K562 (cell line): ENCODE data around the gene LRRC8E. TPM values are rescaled to one million over a fixed set of nuclear protein-coding genes. Genes with fewer than 3 reads are reported as not detected.

Experiments
- ATAC-seq: fragments of 200-7000 bp; cut with Tn5 transposase; 3 replicates; pipeline ENCODE4 v1.9.1; 2020; ENCODE audit warnings: moderate library complexity
- BruUV-seq: library from RNA; stranded (reverse); fragments of 400-500 nt; replicated peaks from 2 replicates; lab custom pipeline; 2021; lab: Mats Ljungman, UMichigan
- CTCF ChIA-PET: fragments of 300-600 bp; formaldehyde crosslinking; extraction: SDS; loops from one replicate; lab custom pipeline; 2021; ENCODE audit warnings: low intra/inter-chr PET ratio; lab: Yijun Ruan, JAX
- POLR2A ChIA-PET: fragments of 300-600, 350-650 bp; sonication (Branson Sonifier 250); formaldehyde crosslinking; extraction: SDS; loops from one replicate; lab custom pipeline; 2021; ENCODE audit warnings: antibody characterized with exemption, inconsistent platforms; lab: Yijun Ruan, JAX
- DNase-seq, 4 experiments: peaks; one replicate each; pipeline versions ENCODE4 v3.0.0 to v3.0.0-alpha.2; 2011 to 2018; ENCODE audit warnings: low spot score in 3 of 4, mixed read lengths in 3 of 4; ENCODE audit errors: extremely low read depth in 1 of 4
- FAIRE-seq: peaks from 2 replicates; lab custom pipeline; 2011; peaks lifted over from hg19 to GRCh38; lab: Jason Lieb, UNC
- H2AFZ ChIP-seq: 2 replicates; pipeline ENCODE4 v1.6.0; 2011; ENCODE audit warnings: low read depth, low read length, control low read depth, inconsistent platforms
- H3K27ac ChIP-seq: fragments of 200-600 bp; 3 replicates; pipeline ENCODE4 v1.8.0; 2011; ENCODE audit warnings: low read depth, mild to moderate bottlenecking, control low read depth, inconsistent platforms, low read length, moderate library complexity, mixed read lengths; ENCODE audit errors: extremely low read depth
- H3K27me3 ChIP-seq, 2 experiments: fragments of 300-600 bp in 1 of 2; 2 replicates in 1 of 2; 3 replicates in 1 of 2; pipeline versions ENCODE4 v1.6.0 to v1.8.0; 2011; ENCODE audit warnings: inconsistent platforms in 2 of 2, low read length in 2 of 2, mild to moderate bottlenecking in 1 of 2, mixed read lengths in 1 of 2, moderate library complexity in 1 of 2; ENCODE audit not compliant: control insufficient read depth in 2 of 2, insufficient read depth in 2 of 2
- H3K36me3 ChIP-seq: fragments of 300-600 bp; 3 replicates; pipeline ENCODE4 v1.8.0; 2011; ENCODE audit warnings: mild to moderate bottlenecking, low read length, inconsistent platforms; ENCODE audit not compliant: control insufficient read depth, insufficient read depth
- H3K4me1 ChIP-seq, 2 experiments: fragments of 200-600 bp in 1 of 2; replicated peaks in 1 of 2; 2 replicates in 1 of 2; 3 replicates in 1 of 2; pipeline versions ENCODE4 v1.5.1 to v1.8.0; 2011; ENCODE audit warnings: inconsistent platforms in 2 of 2, low read length in 2 of 2, mild to moderate bottlenecking in 1 of 2, mixed read lengths in 1 of 2, moderate library complexity in 1 of 2; ENCODE audit not compliant: control insufficient read depth in 2 of 2, insufficient read depth in 2 of 2
- H3K4me2 ChIP-seq: 2 replicates; pipeline ENCODE4 v1.6.1; 2011; ENCODE audit warnings: low read length, control low read depth, inconsistent platforms, mixed read lengths; ENCODE audit not compliant: insufficient read depth
- H3K4me3 ChIP-seq: fragments of 200-600 bp; sonication (generic), shearing (Covaris generic); 2 replicates; pipeline ENCODE4 v1.5.1; 2016; ENCODE audit warnings: control low read depth, inconsistent platforms
- H3K79me2 ChIP-seq: fragments of 200-600 bp; 3 replicates; pipeline ENCODE4 v1.8.0; 2011; ENCODE audit warnings: low read length, inconsistent platforms; ENCODE audit not compliant: control insufficient read depth, insufficient read depth
- H3K9ac ChIP-seq, 2 experiments: 2 replicates each; pipeline versions ENCODE4 v1.6.0 to v1.6.1; 2011; ENCODE audit warnings: low read depth in 2 of 2, low read length in 2 of 2, control low read depth in 1 of 2, inconsistent platforms in 1 of 2, mild to moderate bottlenecking in 1 of 2, mixed read lengths in 1 of 2; ENCODE audit not compliant: insufficient read depth in 1 of 2
- H3K9me1 ChIP-seq: one replicate; pipeline ENCODE4 v1.6.0; 2011; ENCODE audit warnings: inconsistent platforms, mild to moderate bottlenecking, low read length, moderate library complexity; ENCODE audit not compliant: control insufficient read depth, insufficient read depth
- H3K9me3 ChIP-seq: replicated peaks from 2 replicates; pipeline ENCODE4 v1.5.1; 2011; ENCODE audit warnings: low read depth, low read length, inconsistent platforms; ENCODE audit not compliant: control insufficient read depth, insufficient read depth
- H4K20me1 ChIP-seq: replicated peaks from 2 replicates; pipeline ENCODE4 v1.6.1; 2011; ENCODE audit warnings: low read length, inconsistent platforms, mixed read lengths; ENCODE audit not compliant: control insufficient read depth, insufficient read depth
- BRD4 ChIP-seq: fragments of 200-600 bp; sonication (generic); IDR thresholded peaks from 2 replicates; pipeline ENCODE4 v1.6.1; 2017; ENCODE audit warnings: inconsistent platforms
- BRD9 ChIP-seq: fragments of 450-650 bp; IDR thresholded peaks from 2 replicates; pipeline ENCODE4 v1.6.1; 2018; ENCODE audit warnings: low read depth; ENCODE audit not compliant: partially characterized antibody
- DNMT1 ChIP-seq: fragments of 450-650 bp; IDR thresholded peaks from 2 replicates; pipeline ENCODE4 v1.6.1; 2016; ENCODE audit warnings: antibody characterized with exemption, mild to moderate bottlenecking
- ESRRB ChIP-seq: fragments of 250-450 bp; sonication (Bioruptor Pico); IDR thresholded peaks from 2 replicates; pipeline ENCODE4 v1.5.0; 2020; ENCODE audit warnings: mild to moderate bottlenecking, moderate library complexity, borderline replicate concordance
- L3MBTL2 ChIP-seq: fragments of 450-650 bp; IDR thresholded peaks from 2 replicates; pipeline ENCODE4 v1.6.1; 2016; ENCODE audit warnings: mild to moderate bottlenecking, moderate library complexity
- PRPF4 ChIP-seq: fragments of 200-400 bp; formaldehyde crosslinking; IDR thresholded peaks from one replicate; pipeline ENCODE4 v1.6.1; 2017; ENCODE audit warnings: low read length, low read depth, mild to moderate bottlenecking; ENCODE audit not compliant: insufficient read depth, poor library complexity, severe bottlenecking
- PTBP1 ChIP-seq: fragments of 200-400 bp; formaldehyde crosslinking; IDR thresholded peaks from 2 replicates; pipeline ENCODE4 v1.6.1; 2017; ENCODE audit warnings: low read depth, low read length
- PYGO2 ChIP-seq: fragments of 450-650 bp; IDR thresholded peaks from 2 replicates; pipeline ENCODE4 v1.6.1; 2016; ENCODE audit warnings: mild to moderate bottlenecking, missing genetic modification characterization, moderate library complexity, missing compliant biosample characterization
- SLC30A9 ChIP-seq: fragments of 250-450 bp; sonication (Bioruptor Pico); IDR thresholded peaks from 2 replicates; pipeline ENCODE4 v1.8.0; 2022; ENCODE audit warnings: mild to moderate bottlenecking, moderate library complexity
- SMARCB1 ChIP-seq: IDR thresholded peaks from 2 replicates; pipeline ENCODE4 v1.6.1; 2011; ENCODE audit warnings: improper control_type of control experiment, low read depth; ENCODE audit not compliant: insufficient read length
- SP2 ChIP-seq: IDR thresholded peaks from 2 replicates; pipeline ENCODE4 v1.6.1; 2011; ENCODE audit warnings: mild to moderate bottlenecking, low read depth, low read length, moderate library complexity; ENCODE audit not compliant: poor library complexity, severe bottlenecking; ENCODE audit errors: extremely low read depth
- WGBS: fragments of 100-300 bp; shearing (Covaris generic); methylation state at CpG from one replicate; pipeline ENCODE4 v1.1.6; 2016; ENCODE audit warnings: low coverage, mixed read lengths; ENCODE audit not compliant: insufficient coverage; ENCODE audit errors: missing lambda C conversion rate; 5-methylcytosine and 5-hydroxymethylcytosine counted together
- in situ Hi-C: fragments of 300-500 bp; cut with MboI; formaldehyde crosslinking; loops from 4 replicates; pipeline ENCODE4 v1.15.0; 2018; ENCODE audit warnings: inconsistent platforms, mixed read lengths
- intact Hi-C: fragments of 100-400 bp; cut with micrococcal nuclease; formaldehyde crosslinking; loops from 2 replicates; pipeline ENCODE4 v1.14.2; 2022
- polyA plus RNA-seq, 8 experiments: library from polyadenylated mRNA; depleted of rRNA in 4 of 8; stranded (reverse) in 5 of 8; unstranded in 3 of 8; fragments of >200 nt; fragmentation: Nextera tagmentation in 2 of 8; fragmentation: Illumina TruSeq in 1 of 8; extraction: Ambion mirVana in 2 of 8; extraction: Trizol in 1 of 8; gene quantifications; 2 replicates each; pipeline versions ENCODE4 v1.2.1 to v1.2.3, GENCODE V29; 2011 to 2014; ENCODE audit warnings: inconsistent platforms in 1 of 8, missing spikeins in 1 of 8
- total RNA-seq, 7 experiments: library from RNA; depleted of rRNA in 6 of 7; stranded (reverse); fragments of >200 nt in 6 of 7; fragmentation: Illumina TruSeq in 2 of 7; extraction: Trizol in 2 of 7; gene quantifications; 2 replicates each; pipeline versions ENCODE4 v1.2.1 to v1.2.3, GENCODE V29; 2011 to 2021; ENCODE audit warnings: low replicate concordance in 1 of 7
- TF ChIP-seq, protein P1 (sequence below): sonication (generic); formaldehyde crosslinking; IDR thresholded peaks from 2 replicates; pipeline ENCODE4 v1.8.1; 2023; ENCODE audit warnings: mild to moderate bottlenecking, missing genetic modification reagents
- TF ChIP-seq, protein P2 (sequence below): fragments of 250-450 bp; sonication (Bioruptor Pico); IDR thresholded peaks from 2 replicates; pipeline ENCODE4 v1.4.0; 2020; ENCODE audit warnings: borderline replicate concordance
- TF ChIP-seq, protein P3 (sequence below): fragments of 450-650 bp; IDR thresholded peaks from 2 replicates; pipeline ENCODE4 v1.6.1; 2018; ENCODE audit warnings: mild to moderate bottlenecking, low read depth; ENCODE audit not compliant: partially characterized antibody

LRRC8E gene
- total and polyA plus RNA-seq, 9 of the 15 experiments (the other 6 are each of a cell fraction or from before 2014, with no cell fraction given), result 0.08 to 5.7 (median 3.5) TPM; not detected in 1

DNA sequence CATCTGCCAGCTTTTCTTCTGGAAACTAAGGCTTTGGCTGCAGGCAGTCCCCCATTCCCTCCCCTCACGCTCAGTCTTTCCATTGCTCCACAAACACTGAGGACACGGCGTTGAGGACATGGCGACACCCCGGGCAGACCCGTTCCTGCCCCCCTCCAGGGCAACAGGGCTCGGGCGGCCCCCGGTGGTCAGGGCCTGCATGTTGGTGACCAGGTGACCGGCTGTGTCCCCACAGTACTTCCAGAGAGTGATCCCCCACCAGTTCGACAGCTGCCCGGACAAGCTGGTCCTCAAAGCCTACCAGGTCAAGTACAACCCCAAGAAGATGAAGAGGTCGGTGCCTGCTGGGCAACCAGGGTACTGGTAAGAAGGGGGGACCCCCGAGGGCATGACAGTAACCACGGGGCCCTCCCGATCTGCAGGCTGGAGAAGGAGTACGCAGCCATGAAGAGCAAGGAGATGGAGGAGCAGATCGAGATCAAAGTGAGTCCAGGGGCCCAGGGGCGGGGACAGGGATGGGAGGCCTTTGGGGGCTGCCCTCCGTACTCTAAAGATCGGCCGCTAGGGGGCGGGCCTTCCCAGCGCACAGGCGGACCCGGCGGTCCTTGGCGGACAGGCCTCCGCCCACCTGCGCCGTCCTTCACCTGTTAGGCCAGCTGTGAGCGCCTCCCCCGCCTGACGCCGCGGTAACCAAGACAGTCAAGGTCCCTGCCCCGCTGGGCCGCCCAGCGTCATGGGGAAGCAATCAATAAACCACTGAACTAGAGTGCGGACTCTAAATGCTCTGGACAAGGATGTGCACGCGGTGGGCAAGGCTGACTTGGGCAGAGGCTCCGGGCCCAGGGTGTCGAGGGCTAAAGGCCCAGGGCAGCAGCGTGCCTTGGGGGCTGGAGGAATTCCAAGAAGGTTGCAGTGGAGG lies 35.2 kb upstream of the LRRC8E start:
- no peaks in the 10 kb centered on the region for H3K9me1 ChIP-seq
- peaks cover 13 to 74% of the 10 kb centered on the region in 2 experiments for H3K4me1 ChIP-seq
- FAIRE-seq (peak; percentile 86), ATAC-seq (peak; percentile 92), DNase-seq (peak; percentile 91 to 97 (median 94))
- peak overlapping the region; percentile 63 for H3K4me2 ChIP-seq
- H3K27ac ChIP-seq, result no peak overlapping the region
- ChIA-PET POLR2A (interaction anchor here (0.6 kb wide), 1 partner anchor 16 kb away, joined by 3 read pairs; no protein-coding TSS in a partner anchor), CTCF (interaction anchor here (0.7 to 1.2 kb wide), 8 partner anchors 16 to 400 kb away, joined by 3 to 5 read pairs (median 3); partner anchors contain the start of gene MAP2K7)
- no TSS peak for BruUV-seq
- no peaks in the 10 kb centered on the region for H3K79me2 ChIP-seq
- H4K20me1 ChIP-seq, result peaks cover 18% of the 10 kb centered on the region; the same call in 1 of the 2 replicates
- 6% methylated on average over 42 of the region's 45 CpGs for WGBS
- no peak overlapping the region for H3K4me3 ChIP-seq
- intact Hi-C loops, result loop anchor here (1.0 to 2.0 kb wide), 3 partner anchors 50 to 72 kb away; partner anchors contain the start of gene MAP2K7
- peaks cover 15 to 37% of the 10 kb centered on the region in 2 experiments; a peak in 4 of 5 replicates for H3K27me3 ChIP-seq
- H3K9ac ChIP-seq, result peak overlapping the region in 1 of 2 experiments; percentile 70; a peak in 2 of 4 replicates
- peak overlapping the region; percentile 15 for H2AFZ ChIP-seq
- in situ Hi-C loops, result loop anchor here (5.0 kb wide), 1 partner anchor 69 kb away; the partner anchor contains the start of gene SNAPC2
- H3K36me3 ChIP-seq, result no peaks in the 10 kb centered on the region
- no peaks in the 10 kb centered on the region for H3K9me3 ChIP-seq
- TF ChIP-seq BRD9 (no peak), SMARCB1 (no peak), L3MBTL2 (peak; percentile 49; the same call in 1 of the 2 replicates), ESRRB (CRISPR knock-in tag) (no peak), PTBP1 (no peak), PRPF4 (no peak), PYGO2 (tag) (no peak), BRD4 (no peak), SP2 (no peak), DNMT1 (no peak), SLC30A9 (no peak)
- TF ChIP-seq, protein P1, sequence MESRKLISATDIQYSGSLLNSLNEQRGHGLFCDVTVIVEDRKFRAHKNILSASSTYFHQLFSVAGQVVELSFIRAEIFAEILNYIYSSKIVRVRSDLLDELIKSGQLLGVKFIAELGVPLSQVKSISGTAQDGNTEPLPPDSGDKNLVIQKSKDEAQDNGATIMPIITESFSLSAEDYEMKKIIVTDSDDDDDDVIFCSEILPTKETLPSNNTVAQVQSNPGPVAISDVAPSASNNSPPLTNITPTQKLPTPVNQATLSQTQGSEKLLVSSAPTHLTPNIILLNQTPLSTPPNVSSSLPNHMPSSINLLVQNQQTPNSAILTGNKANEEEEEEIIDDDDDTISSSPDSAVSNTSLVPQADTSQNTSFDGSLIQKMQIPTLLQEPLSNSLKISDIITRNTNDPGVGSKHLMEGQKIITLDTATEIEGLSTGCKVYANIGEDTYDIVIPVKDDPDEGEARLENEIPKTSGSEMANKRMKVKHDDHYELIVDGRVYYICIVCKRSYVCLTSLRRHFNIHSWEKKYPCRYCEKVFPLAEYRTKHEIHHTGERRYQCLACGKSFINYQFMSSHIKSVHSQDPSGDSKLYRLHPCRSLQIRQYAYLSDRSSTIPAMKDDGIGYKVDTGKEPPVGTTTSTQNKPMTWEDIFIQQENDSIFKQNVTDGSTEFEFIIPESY (CRISPR knock-in tag), result peak; percentile 35
- TF ChIP-seq, protein P2, sequence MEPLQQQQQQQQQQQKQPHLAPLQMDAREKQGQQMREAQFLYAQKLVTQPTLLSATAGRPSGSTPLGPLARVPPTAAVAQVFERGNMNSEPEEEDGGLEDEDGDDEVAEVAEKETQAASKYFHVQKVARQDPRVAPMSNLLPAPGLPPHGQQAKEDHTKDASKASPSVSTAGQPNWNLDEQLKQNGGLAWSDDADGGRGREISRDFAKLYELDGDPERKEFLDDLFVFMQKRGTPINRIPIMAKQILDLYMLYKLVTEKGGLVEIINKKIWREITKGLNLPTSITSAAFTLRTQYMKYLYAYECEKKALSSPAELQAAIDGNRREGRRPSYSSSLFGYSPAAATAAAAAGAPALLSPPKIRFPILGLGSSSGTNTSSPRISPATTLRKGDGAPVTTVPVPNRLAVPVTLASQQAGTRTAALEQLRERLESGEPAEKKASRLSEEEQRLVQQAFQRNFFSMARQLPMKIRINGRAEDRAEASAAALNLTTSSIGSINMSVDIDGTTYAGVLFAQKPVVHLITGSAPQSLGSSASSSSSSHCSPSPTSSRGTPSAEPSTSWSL (CRISPR knock-in tag), result no peak
- TF ChIP-seq, protein P3, sequence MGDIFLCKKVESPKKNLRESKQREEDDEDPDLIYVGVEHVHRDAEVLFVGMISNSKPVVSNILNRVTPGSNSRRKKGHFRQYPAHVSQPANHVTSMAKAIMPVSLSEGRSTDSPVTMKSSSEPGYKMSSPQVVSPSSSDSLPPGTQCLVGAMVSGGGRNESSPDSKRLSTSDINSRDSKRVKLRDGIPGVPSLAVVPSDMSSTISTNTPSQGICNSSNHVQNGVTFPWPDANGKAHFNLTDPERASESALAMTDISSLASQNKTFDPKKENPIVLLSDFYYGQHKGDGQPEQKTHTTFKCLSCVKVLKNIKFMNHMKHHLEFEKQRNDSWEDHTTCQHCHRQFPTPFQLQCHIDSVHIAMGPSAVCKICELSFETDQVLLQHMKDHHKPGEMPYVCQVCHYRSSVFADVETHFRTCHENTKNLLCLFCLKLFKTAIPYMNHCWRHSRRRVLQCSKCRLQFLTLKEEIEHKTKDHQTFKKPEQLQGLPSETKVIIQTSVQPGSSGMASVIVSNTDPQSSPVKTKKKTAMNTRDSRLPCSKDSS, result no peak
